ENCODE data around the gene NANOS3. TPM values are rescaled to one million over a fixed set of nuclear protein-coding genes. Genes with fewer than 3 reads are reported as not detected.

NANOS3 gene
- polyA plus RNA-seq, 1 donor = 2.3 TPM

DNA sequence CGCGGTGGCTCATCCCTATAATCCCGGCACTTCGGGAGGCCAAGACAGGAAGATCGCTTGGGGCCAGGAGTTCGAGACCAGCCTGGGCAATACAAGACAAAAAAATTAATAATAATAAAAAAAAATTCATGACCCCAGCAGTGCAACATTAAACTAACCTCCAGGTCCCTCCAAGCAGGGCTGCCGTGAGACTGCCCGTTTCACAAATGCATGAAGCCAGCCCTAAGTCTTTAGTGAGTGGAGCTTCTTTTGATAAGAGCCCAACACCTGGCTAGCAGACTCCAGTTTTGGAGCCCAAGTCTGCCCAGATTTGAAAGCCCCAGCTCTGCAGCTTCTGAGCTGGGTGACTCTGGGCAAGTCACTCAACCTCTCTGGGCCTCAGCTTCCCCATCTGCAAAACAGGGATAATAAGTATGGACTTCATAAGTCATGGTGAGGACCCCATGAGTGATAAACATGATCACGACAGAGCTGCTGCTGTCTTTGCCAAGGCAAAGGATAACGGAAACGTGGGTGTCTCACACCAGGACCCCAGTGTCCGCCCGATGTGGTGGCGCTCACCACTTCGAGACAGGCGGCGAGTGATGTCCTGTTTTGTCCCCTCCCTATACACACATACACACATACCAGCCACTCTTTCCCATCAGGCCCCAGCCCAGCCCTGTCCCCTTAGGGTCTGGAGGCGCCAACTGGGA, 38.4 kb upstream of the NANOS3 start:
- no peak for DNase-seq
- Histone ChIP-seq H3K4me1 (ENCODE audit: control insufficient read depth, insufficient read depth, low read length) (peaks cover 45% of the 10 kb centered on the region), H3K36me3 (ENCODE audit: control insufficient read depth, insufficient read depth, low read length) (peaks cover 32% of the 10 kb centered on the region), H3K27ac (ENCODE audit: low read length) (peak overlapping the region; percentile 83), H3K4me3 (ENCODE audit: low read length) (no peak overlapping the region), H3K27me3 (ENCODE audit: control insufficient read depth, insufficient read depth, low read length) (no peaks in the 10 kb centered on the region), H3K9me3 (ENCODE audit: control insufficient read depth, low read depth, low read length) (no peaks in the 10 kb centered on the region)
- WGBS (ENCODE audit: insufficient coverage, low lambda C conversion rate) = 96% methylated on average over 6 of the region's 18 CpGs

DNA sequence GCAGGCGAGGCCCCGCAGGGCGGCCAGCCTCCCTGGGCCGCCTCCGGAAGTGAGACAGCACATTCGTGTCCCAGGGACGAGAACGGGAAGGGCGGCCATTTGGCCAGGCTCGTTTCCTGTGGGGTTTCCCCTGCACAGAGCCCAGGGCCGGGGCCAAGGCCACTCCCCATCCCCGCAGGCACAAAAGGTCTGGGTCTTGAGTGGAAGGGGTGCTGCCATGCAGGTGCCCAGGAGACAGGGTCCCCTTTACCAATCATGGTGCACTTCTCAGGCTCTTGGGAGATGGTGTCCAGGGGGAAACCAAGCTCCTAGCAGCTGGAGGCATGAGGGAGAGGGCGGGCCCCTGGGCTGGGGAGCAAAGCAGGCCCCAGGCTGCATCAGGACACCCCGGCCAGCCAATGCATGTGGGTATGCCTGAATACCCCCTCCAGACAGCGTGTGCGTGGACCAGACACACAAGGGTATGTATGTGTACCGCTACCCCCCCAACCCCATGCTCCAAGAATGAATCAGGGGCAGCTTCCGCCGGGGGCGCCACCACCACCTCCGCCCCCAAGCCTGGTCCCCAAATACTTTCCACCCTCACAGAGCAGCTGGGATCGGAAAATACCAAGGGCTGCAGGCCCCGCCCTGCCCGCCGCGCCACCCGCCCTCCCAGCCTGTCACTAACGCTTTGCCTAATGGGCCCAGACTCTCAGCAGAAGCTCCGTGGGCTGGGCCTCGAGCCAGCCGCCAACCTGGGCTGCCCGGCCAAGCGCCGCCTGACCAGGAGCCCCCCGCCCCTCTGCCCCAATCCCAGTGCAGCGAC, 37.6 kb upstream of the NANOS3 start:
- Histone ChIP-seq H3K27me3 (ENCODE audit: control insufficient read depth, insufficient read depth, low read length) (no peaks in the 10 kb centered on the region), H3K4me3 (ENCODE audit: low read length) (peak overlapping the region; percentile 65), H3K36me3 (ENCODE audit: control insufficient read depth, insufficient read depth, low read length) (peaks cover 27% of the 10 kb centered on the region), H3K4me1 (ENCODE audit: control insufficient read depth, insufficient read depth, low read length) (peaks cover 48% of the 10 kb centered on the region), H3K27ac (ENCODE audit: low read length) (peak overlapping the region; percentile 83), H3K9me3 (ENCODE audit: control insufficient read depth, low read depth, low read length) (no peaks in the 10 kb centered on the region)
- no CpG with 5 or more reads among the region's 36 CpGs for WGBS (ENCODE audit: insufficient coverage, low lambda C conversion rate)
- peak; percentile 67 to 70 for DNase-seq

DNA sequence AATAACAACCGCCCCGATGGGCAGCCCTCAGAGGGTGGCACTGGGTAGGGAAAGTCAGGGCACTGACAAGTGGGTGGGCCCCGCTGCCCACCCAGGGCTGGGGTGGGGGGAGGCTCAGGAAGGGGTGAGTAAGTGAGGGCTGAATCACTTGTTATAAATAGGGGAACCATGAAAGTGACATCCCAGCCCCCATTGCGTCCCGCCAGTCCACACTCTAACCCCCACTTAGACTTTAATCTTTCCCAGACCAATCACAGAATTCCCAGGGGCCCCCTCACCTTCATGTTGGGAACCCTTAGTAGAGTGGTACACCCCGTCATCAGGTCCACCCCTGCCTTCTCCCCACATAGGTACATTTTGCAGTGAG, 37.0 kb upstream of the NANOS3 start:
- Histone ChIP-seq H3K9me3 (ENCODE audit: control insufficient read depth, low read depth, low read length) (no peaks in the 10 kb centered on the region), H3K4me3 (ENCODE audit: low read length) (peak overlapping the region; percentile 65), H3K4me1 (ENCODE audit: control insufficient read depth, insufficient read depth, low read length) (peaks cover 54% of the 10 kb centered on the region), H3K27ac (ENCODE audit: low read length) (peak overlapping the region; percentile 83), H3K27me3 (ENCODE audit: control insufficient read depth, insufficient read depth, low read length) (no peaks in the 10 kb centered on the region), H3K36me3 (ENCODE audit: control insufficient read depth, insufficient read depth, low read length) (peaks cover 22% of the 10 kb centered on the region)
- no CpG with 5 or more reads among the region's 6 CpGs for WGBS (ENCODE audit: insufficient coverage, low lambda C conversion rate)
- no peak for DNase-seq

DNA sequence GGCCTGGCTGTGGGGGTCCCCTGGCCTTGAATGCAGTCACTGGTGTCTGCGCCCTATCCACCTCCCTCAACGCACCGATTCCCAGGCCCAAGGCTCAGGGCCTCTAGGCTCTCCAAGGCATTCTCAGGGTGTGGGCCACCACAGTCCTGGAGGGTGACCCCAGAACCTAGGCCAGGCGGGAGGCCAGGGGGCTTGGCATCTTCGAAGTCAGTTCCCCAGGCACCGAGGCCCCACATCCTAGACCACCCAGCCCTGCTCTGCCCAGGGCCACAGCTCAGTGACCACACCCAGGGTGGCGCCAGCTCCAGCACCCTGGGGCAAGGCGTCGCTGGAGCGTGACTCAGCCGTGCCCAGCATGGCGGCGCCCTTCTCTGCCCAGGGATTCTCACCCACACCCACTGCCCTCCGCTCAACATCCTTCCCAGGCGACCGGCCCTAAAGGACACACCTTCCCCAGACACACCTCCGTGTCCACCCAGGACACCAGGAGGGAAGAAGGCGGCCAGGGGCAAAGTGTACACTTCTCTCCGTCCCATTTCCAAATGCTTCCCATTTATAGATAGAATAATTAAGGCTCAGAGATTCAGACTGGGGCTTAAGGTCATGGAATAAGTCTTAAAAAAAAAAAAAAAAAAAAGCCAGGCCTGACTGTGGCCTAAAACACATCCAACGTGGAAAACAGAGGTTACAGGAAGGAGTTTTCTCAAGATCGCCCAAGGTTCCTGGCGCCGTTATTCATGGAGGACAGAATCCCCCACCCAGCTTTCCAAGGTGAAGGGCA, 36.4 kb upstream of the NANOS3 start:
- peak overlapping the region; percentile 83 for H3K27ac ChIP-seq (ENCODE audit: low read length)
- no peaks in the 10 kb centered on the region for H3K27me3 ChIP-seq (ENCODE audit: control insufficient read depth, insufficient read depth, low read length)
- peak in 1 of 2 donors; percentile 41 for DNase-seq
- no CpG with 5 or more reads among the region's 23 CpGs for WGBS (ENCODE audit: insufficient coverage, low lambda C conversion rate)
- peaks cover 22% of the 10 kb centered on the region for H3K36me3 ChIP-seq (ENCODE audit: control insufficient read depth, insufficient read depth, low read length)
- no peaks in the 10 kb centered on the region for H3K9me3 ChIP-seq (ENCODE audit: control insufficient read depth, low read depth, low read length)
- peak overlapping the region; percentile 65 for H3K4me3 ChIP-seq (ENCODE audit: low read length)
- peaks cover 56% of the 10 kb centered on the region for H3K4me1 ChIP-seq (ENCODE audit: control insufficient read depth, insufficient read depth, low read length)

DNA sequence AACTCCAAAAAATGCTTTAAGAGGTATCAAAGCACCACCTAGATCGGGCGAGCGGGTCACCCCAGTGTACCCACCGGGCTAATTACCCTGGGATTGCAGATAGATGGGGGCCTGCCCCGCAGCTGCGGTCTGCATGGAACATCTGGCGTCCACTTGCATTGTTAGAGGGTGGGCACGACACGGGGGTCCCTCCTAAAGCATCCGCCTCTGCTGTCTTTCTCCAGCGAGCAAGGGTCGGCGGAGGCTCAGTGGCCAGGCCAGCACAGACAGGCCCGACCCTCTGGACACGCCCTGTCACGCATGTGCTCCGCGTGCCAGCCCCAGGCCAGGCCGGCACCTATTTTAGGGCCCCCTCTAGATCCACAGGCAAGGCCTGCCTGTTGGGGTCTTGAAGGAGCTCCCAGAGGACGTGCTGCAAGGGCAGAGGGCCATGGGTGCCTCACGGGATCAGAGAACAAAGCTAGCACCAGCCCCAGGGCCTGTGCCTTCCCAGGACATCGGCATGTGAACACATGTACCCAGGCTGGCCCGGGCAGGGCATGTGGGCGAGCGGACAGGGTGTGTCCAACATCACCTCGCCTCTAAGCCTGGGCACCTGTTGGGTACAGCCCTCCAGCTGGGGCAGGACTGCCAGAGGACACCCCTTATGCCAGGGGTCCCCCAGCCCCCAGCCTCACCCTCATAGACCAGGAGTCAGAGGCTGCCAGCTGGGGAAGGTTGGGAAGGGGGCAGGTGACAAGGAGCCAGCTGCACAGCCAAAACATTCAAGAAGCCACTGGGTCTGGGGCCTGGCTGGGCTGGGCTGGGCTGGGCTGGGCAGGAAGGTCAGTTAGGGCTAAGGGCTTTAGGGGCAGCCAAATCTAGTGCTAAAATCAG, 35.6 kb upstream of the NANOS3 start:
- H3K4me3 ChIP-seq (ENCODE audit: low read length) = peak overlapping the region; percentile 65
- no peaks in the 10 kb centered on the region for H3K9me3 ChIP-seq (ENCODE audit: control insufficient read depth, low read depth, low read length)
- peaks cover 61% of the 10 kb centered on the region for H3K4me1 ChIP-seq (ENCODE audit: control insufficient read depth, insufficient read depth, low read length)
- peak in 1 of 2 donors; percentile 59 for DNase-seq
- WGBS (ENCODE audit: insufficient coverage, low lambda C conversion rate) = no CpG with 5 or more reads among the region's 26 CpGs
- peak overlapping the region; percentile 83 for H3K27ac ChIP-seq (ENCODE audit: low read length)
- H3K27me3 ChIP-seq (ENCODE audit: control insufficient read depth, insufficient read depth, low read length) = no peaks in the 10 kb centered on the region
- H3K36me3 ChIP-seq (ENCODE audit: control insufficient read depth, insufficient read depth, low read length) = peaks cover 14% of the 10 kb centered on the region

DNA sequence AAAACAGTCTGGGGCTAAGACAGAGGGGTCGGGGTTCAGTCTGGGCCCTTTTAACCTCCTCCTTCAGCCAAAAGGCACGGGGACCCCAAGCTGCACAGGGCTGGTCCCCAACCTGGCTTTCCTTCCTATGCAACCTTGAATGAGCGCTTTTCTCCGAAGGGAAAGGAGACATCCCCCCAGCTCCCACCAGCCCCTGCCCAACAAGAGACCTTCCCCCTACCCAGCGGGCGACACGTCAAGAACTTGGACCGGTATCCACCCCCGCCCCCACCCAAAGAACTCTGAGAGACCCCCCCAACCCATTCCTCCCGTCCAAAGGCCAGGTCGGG, 35.0 kb upstream of the NANOS3 start:
- Histone ChIP-seq H3K4me3 (ENCODE audit: low read length) (peak overlapping the region; percentile 65), H3K27ac (ENCODE audit: low read length) (peak overlapping the region; percentile 83), H3K9me3 (ENCODE audit: control insufficient read depth, low read depth, low read length) (no peaks in the 10 kb centered on the region), H3K4me1 (ENCODE audit: control insufficient read depth, insufficient read depth, low read length) (peaks cover 67% of the 10 kb centered on the region), H3K36me3 (ENCODE audit: control insufficient read depth, insufficient read depth, low read length) (peaks cover 11% of the 10 kb centered on the region), H3K27me3 (ENCODE audit: control insufficient read depth, insufficient read depth, low read length) (no peaks in the 10 kb centered on the region)
- no peak for DNase-seq
- WGBS (ENCODE audit: insufficient coverage, low lambda C conversion rate) = no CpG with 5 or more reads among the region's 11 CpGs

DNA sequence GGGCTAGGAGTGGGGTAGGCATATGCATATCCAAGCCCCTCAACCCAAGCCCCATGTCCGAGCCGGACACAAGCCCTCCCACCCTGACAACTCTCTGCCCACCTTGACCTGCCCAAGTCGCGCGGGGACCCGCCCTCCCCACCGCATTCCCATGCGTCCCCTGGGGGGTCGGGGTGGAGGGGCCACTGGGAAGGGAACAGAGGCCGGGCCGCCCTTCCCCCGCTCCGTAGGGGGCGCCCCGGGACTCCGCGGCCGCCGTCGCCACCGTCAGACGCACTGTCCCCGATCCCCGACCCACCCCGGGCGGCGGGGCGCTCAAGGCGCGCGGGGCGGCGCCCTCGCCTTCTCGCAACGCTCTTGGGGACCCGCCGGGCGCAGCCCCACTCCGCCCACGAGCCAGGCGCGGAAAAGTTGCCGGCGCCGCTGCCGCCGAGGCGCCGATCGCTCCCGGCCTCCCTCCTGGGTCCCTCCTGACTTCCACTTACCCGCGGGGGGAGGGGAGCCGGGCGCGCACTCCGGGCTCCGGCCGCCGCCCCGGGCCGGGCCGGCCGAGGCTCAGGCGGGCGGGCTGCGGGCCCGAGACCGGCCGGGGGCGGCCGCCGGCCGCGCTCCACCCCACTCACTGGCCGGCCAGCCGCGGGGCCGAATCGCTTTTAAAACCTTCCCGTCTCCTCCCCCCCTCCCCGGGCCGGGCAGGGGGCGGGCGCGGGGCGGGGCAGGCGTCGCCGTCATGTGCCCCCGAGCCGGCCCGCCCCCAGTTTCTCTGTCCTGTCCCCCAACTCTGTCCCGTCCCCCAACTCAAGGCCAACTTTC, 34.4 kb upstream of the NANOS3 start:
- Histone ChIP-seq H3K4me1 (ENCODE audit: control insufficient read depth, insufficient read depth, low read length) (peaks cover 72% of the 10 kb centered on the region), H3K4me3 (ENCODE audit: low read length) (peak overlapping the region; percentile 65), H3K27me3 (ENCODE audit: control insufficient read depth, insufficient read depth, low read length) (no peaks in the 10 kb centered on the region), H3K9me3 (ENCODE audit: control insufficient read depth, low read depth, low read length) (no peaks in the 10 kb centered on the region), H3K36me3 (ENCODE audit: control insufficient read depth, insufficient read depth, low read length) (peaks cover 11% of the 10 kb centered on the region), H3K27ac (ENCODE audit: low read length) (peak overlapping the region; percentile 93)
- DNase-seq = peak in 1 of 2 donors; percentile 88
- no CpG with 5 or more reads among the region's 95 CpGs for WGBS (ENCODE audit: insufficient coverage, low lambda C conversion rate)

DNA sequence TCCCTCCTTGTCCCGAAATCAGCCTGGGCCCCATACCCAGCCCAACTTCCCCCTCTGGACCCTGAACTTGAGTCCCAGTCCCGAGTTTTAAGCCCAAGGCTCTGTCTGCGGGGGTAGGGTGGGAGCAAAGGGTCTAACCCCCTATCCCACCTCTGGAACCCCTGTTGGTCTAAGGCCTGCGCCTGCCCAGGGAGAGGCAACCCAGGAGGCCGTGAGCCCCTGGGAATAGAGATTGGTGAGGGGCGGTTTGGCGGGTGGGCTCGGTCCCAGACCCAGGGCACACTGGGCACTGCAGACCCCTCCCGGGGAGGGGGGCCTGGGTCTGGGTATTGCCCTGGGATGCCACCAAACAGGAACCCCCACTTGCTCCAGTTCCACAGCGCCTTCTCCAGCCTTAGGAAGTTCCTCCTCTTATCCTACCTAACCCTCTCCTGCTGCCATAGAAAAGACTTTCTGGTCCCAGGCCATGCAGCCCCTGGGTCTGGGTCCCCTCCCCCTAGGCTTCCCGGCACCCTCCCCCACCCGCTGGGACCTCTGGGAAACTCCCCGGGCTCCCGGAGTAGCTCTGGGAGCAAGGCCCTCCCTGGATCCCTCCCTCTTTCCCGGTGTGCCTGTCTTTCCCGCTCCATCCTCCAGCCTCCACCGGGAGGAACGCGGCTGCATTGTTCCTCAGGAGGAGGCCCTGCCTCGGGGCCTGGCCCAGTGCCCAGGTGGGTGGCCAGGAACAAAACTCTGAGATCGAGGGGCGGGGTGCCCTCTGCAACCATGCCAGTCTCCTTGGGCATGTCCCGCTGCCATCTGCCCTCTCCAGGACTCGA, 33.6 kb upstream of the NANOS3 start:
- H3K9me3 ChIP-seq (ENCODE audit: control insufficient read depth, low read depth, low read length) = no peaks in the 10 kb centered on the region
- H3K27ac ChIP-seq (ENCODE audit: low read length) = peak overlapping the region; percentile 93
- peaks cover 78% of the 10 kb centered on the region for H3K4me1 ChIP-seq (ENCODE audit: control insufficient read depth, insufficient read depth, low read length)
- DNase-seq = peak in 1 of 2 donors; percentile 83
- peak overlapping the region; percentile 57 for H3K4me3 ChIP-seq (ENCODE audit: low read length)
- WGBS (ENCODE audit: insufficient coverage, low lambda C conversion rate) = no CpG with 5 or more reads among the region's 24 CpGs
- H3K27me3 ChIP-seq (ENCODE audit: control insufficient read depth, insufficient read depth, low read length) = no peaks in the 10 kb centered on the region
- H3K36me3 ChIP-seq (ENCODE audit: control insufficient read depth, insufficient read depth, low read length) = peaks cover 9% of the 10 kb centered on the region
